ENCODE data around the gene ENPP7. TPM values are rescaled to one million over a fixed set of nuclear protein-coding genes. Genes with fewer than 3 reads are reported as not detected.

Gene ENPP7
- total RNA-seq, 1 donor from 2014 or later: not detected

DNA sequence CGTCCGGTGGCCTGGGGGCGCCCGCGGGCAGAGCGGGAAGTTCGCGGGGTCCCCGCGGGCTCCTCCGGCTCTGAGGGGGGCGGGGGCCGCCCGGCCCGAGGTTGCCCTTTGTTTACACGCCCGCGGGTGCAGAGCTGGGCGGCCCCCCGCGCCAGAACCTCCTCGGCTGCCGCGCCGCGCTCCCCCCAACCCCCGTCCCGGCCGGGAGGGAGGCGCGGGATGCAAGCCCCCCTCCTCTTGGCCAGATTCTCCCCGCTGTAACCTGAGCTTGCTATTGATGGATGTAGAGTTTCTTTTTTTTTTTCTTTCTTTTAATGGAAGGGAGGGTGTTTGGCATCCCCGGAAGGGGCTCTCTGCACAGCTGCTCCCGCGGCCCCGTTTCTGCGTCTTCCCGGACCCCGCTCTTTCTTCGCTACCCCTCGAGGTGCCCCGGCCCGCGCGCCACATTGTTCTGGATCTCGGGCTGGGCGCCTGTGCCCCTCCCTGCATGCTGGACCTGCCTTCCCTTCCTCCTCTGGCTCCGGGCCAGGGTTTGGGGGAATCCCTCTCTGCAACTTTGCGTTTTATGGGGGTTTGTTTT is 47.9 kb downstream of the ENPP7 start:
- Mint-ChIP-seq H3K9me3 (ENCODE audit: low read depth) (no peaks in the 10 kb centered on the region), H3K4me3 (ENCODE audit: unreplicated experiment) (peak overlapping the region; percentile 74), H3K27ac (ENCODE audit: unreplicated experiment) (peak overlapping the region; percentile 45), H3K27me3 (ENCODE audit: low read depth) (peaks cover 16% of the 10 kb centered on the region), H3K36me3 (ENCODE audit: low read depth) (peaks cover 1% of the 10 kb centered on the region), H3K4me1 (ENCODE audit: low read depth) (peaks cover 15% of the 10 kb centered on the region)
- TF ChIP-seq, protein P1, sequence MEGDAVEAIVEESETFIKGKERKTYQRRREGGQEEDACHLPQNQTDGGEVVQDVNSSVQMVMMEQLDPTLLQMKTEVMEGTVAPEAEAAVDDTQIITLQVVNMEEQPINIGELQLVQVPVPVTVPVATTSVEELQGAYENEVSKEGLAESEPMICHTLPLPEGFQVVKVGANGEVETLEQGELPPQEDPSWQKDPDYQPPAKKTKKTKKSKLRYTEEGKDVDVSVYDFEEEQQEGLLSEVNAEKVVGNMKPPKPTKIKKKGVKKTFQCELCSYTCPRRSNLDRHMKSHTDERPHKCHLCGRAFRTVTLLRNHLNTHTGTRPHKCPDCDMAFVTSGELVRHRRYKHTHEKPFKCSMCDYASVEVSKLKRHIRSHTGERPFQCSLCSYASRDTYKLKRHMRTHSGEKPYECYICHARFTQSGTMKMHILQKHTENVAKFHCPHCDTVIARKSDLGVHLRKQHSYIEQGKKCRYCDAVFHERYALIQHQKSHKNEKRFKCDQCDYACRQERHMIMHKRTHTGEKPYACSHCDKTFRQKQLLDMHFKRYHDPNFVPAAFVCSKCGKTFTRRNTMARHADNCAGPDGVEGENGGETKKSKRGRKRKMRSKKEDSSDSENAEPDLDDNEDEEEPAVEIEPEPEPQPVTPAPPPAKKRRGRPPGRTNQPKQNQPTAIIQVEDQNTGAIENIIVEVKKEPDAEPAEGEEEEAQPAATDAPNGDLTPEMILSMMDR (IDR thresholded peaks at IDR 0.05): peak; percentile 15
- peak; percentile 82 for DNase-seq (ENCODE audit: low spot score)

DNA sequence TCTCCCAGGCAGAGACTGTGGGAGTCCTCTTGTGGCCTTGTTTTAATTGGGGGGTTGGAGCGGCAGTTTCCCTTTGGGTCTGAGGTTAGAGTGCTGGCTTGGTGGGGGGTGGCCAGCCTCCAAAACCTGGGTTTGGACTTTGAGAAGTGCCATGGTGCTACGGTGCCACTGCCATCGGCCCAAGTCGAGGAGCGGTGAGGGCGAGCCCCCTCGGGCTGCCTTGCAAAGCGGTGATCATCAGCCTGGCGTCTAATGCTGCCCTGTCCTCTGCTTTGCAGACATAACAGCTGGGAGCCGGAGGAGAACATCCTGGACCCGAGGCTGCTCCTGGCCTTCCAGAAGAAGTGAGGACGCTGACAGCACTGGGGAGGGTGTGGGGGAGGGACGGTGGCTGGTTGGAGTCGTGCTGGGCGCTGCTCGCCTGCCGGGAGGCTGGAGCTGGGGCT is 48.4 kb downstream of the ENPP7 start:
- no peak overlapping the region for H3K27ac Mint-ChIP-seq (ENCODE audit: unreplicated experiment)
- peak; percentile 71 for DNase-seq (ENCODE audit: low spot score)
- peak overlapping the region; percentile 74 for H3K4me3 Mint-ChIP-seq (ENCODE audit: unreplicated experiment)
- no peaks in the 10 kb centered on the region for H3K9me3 Mint-ChIP-seq (ENCODE audit: low read depth)
- H3K27me3 Mint-ChIP-seq (ENCODE audit: low read depth): peaks cover 11% of the 10 kb centered on the region
- TF ChIP-seq, protein P1 (IDR thresholded peaks at IDR 0.05): no peak
- peaks cover 15% of the 10 kb centered on the region for H3K4me1 Mint-ChIP-seq (ENCODE audit: low read depth)
- peaks cover 1% of the 10 kb centered on the region for H3K36me3 Mint-ChIP-seq (ENCODE audit: low read depth)

DNA sequence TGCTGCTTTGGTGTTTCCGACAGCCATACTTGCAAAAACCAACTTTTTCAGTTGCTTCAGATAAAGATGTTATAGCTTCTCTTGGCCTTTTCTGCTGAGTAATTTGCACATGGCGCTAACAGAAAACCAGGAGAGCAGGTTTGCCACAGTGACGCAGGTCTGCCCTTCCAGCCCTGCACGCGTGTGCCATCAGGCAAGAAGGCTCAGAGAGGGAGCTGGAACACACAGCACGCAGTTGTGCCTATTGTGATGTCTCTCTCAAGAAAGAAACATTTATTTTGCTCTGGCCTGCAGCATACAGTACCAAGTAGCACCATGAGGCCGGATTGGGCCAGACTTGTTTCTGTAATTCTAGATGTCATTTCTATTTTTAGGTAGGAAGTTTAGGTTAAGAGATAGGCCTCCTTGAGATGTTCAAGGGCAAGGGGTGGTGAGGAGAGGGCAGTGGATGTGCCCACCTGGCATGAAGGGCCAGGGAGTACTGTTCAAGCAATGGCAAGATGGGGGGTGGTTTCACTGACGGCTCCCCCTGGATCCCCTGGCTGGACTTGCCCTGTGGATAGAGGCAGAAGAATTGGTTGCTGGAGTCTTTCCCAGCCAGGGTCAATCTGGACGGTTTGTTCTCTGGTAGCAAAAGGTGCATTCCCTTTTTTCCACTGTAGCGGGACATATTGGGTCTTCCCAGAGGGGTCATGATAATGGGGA is 49.1 kb downstream of the ENPP7 start:
- peaks cover 1% of the 10 kb centered on the region for H3K36me3 Mint-ChIP-seq (ENCODE audit: low read depth)
- no peak overlapping the region for H3K27ac Mint-ChIP-seq (ENCODE audit: unreplicated experiment)
- H3K4me3 Mint-ChIP-seq (ENCODE audit: unreplicated experiment): no peak overlapping the region
- DNase-seq (ENCODE audit: low spot score): peak; percentile 28
- peaks cover 15% of the 10 kb centered on the region for H3K4me1 Mint-ChIP-seq (ENCODE audit: low read depth)
- H3K27me3 Mint-ChIP-seq (ENCODE audit: low read depth): peaks cover 5% of the 10 kb centered on the region
- TF ChIP-seq, protein P1 (IDR thresholded peaks at IDR 0.05): no peak
- no peaks in the 10 kb centered on the region for H3K9me3 Mint-ChIP-seq (ENCODE audit: low read depth)

DNA sequence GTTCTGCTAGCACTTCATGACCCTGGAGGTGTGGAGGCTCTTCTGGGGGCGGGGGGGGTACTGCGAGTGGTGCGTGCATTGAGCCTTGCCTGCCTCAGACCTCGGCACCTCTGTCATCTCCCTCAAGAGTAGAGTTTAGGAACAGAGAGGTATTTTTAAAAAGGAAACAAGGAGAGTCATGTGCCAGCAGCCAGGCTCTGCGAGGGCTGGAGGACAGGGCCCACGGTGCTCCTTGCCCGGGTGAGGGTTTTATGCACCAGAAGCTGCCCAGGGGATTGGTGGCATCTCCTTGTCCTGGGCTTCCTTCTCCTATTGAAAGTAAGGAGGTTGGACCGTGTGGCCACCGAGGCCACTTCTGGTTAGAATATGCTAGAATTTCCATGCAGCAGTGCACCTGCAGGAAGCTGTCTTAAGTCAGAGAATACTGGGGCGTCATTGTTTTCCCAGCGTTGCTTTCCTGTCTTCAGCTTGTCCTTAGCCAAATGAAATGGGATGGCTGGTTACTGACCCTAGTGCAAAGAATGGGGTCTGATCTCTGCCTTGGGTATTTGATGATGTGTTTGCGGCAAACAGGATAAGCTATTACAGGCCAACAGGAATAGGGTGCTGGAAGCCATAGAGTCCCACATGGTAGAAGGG is 50.4 kb downstream of the ENPP7 start:
- H3K36me3 Mint-ChIP-seq (ENCODE audit: low read depth): peaks cover 4% of the 10 kb centered on the region
- no peak overlapping the region for H3K27ac Mint-ChIP-seq (ENCODE audit: unreplicated experiment)

More for the DNA sequence above, 50.4 kb downstream of the ENPP7 start:
- Mint-ChIP-seq H3K4me3 (ENCODE audit: unreplicated experiment) (no peak overlapping the region), H3K4me1 (ENCODE audit: low read depth) (peaks cover 15% of the 10 kb centered on the region), H3K9me3 (ENCODE audit: low read depth) (no peaks in the 10 kb centered on the region), H3K27me3 (ENCODE audit: low read depth) (peaks cover 4% of the 10 kb centered on the region)
- TF ChIP-seq, protein P1 (IDR thresholded peaks at IDR 0.05): no peak
- peak; percentile 58 for DNase-seq (ENCODE audit: low spot score)

Data from chondrocyte (in vitro differentiated cells).